HEK293T (cell line): Measurements from ENCODE around the gene KCNA2.

ENCODE experiments used
- CTBP1 ChIP-seq: fragments of 450-650 bp; IDR thresholded peaks from 2 replicates; pipeline ENCODE4 v1.6.1; 2016; ENCODE audit warnings: borderline replicate concordance
- FOXK2 ChIP-seq: fragments of 450-650 bp; IDR thresholded peaks from 2 replicates; pipeline ENCODE4 v1.6.1; 2016; ENCODE audit warnings: mild to moderate bottlenecking

DNA sequence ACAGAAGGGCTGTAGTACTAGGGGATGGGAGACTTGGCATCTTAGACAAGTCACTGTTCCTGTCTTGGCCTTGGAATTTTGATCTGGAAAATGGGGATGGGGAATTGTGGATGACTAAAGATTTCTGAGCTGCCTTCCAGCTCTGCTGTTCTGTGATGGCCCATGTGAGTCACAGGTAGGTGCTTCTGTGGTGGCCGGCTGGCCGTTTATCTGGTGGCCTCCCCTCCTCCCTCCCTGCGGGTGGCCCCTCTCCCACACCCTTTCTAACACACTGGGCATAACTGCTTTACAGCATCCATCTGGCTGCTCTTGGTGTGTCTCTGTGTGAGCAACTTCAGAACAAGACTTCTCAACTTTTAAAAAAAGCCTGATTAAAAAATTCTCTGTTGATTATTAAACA is 35.9 kb downstream of the KCNA2 start:
- TF ChIP-seq FOXK2 (no peak), CTBP1 (no peak)
